Keratinocyte (primary cell): ENCODE measurements around the gene ASS1.

Experiments used
- EZH2 ChIP-seq: IDR thresholded peaks from one replicate; pipeline ENCODE4 v1.6.1; 2012; ENCODE audit warnings: inconsistent platforms, mild to moderate bottlenecking, low read length, moderate library complexity
- TF ChIP-seq, protein P1 (sequence below), 3 experiments: IDR thresholded peaks in 1 of 3; conservative IDR thresholded peaks in 1 of 3; optimal IDR thresholded peaks in 1 of 3; 2 replicates in 2 of 3; 3 replicates in 1 of 3; pipeline versions ENCODE3 to v1.5.1; 2011; ENCODE audit warnings: low read length in 3 of 3, mild to moderate bottlenecking in 3 of 3, moderate library complexity in 2 of 3, control low read depth in 1 of 3, inconsistent platforms in 1 of 3; ENCODE audit not compliant: insufficient read depth in 2 of 3; ENCODE audit errors: extremely low read depth in 1 of 3

DNA sequence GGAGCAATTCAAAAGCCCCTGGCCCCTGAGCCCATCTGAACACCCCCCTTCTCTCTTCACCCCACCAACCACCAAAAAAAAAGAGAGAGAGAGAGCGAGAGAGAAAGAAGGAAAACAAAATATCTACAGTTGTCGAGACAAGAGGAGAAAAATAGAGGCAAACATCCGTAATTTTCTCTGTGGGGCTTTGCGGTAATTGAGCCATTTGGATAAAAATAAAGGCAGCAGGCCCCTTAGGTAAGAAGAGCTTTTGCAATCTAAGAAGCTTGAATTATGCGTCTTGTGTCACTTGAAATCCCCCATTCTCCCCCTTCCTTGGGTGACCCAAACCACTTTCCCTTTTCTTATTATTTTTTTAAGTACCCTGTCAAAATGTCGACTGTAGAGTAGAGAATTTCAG, 99.1 kb downstream of the ASS1 start:
- TF ChIP-seq, protein P1, sequence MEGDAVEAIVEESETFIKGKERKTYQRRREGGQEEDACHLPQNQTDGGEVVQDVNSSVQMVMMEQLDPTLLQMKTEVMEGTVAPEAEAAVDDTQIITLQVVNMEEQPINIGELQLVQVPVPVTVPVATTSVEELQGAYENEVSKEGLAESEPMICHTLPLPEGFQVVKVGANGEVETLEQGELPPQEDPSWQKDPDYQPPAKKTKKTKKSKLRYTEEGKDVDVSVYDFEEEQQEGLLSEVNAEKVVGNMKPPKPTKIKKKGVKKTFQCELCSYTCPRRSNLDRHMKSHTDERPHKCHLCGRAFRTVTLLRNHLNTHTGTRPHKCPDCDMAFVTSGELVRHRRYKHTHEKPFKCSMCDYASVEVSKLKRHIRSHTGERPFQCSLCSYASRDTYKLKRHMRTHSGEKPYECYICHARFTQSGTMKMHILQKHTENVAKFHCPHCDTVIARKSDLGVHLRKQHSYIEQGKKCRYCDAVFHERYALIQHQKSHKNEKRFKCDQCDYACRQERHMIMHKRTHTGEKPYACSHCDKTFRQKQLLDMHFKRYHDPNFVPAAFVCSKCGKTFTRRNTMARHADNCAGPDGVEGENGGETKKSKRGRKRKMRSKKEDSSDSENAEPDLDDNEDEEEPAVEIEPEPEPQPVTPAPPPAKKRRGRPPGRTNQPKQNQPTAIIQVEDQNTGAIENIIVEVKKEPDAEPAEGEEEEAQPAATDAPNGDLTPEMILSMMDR (optimal IDR thresholded peaks at IDR 0.05 in 1 of 3, IDR thresholded peaks at IDR 0.05 in 1 of 3, conservative IDR thresholded peaks at IDR 0.05 in 1 of 3; ENCODE audit: extremely low read depth in 1 of 3, insufficient read depth in 2 of 3, low read length in 3 of 3): no peak
- TF ChIP-seq EZH2: no peak
